ENCODE data around the gene VEGFA.

VEGFA gene

GRCh38 chr6:43769526-43770371 is at the start of gene VEGFA:
VEGFA (plus strand) TSS chr6:43770211.
- DNase-seq (ENCODE audit: low read depth): no peak

DNA sequence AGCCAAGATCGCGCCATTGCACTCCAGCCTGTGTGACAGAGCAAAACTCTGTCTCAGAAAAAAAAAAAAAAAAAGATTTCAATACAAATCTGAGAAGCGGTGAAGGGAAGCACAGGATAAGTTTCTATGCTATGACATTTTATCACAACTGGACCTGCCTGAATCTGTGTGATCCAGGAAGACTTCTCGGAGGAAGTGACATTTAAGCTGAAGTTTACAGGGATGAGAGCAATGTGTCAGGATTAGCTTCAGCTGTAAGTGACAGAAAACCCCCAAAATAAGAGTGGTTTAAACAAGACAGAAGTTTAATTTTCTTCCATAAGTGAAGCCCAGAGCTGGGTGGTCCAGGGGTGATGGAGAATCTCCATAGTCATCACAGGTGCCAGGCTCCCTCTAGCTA is 49.0 kb upstream of the VEGFA start:
- DNase-seq (ENCODE audit: low read depth): no peak

GRCh38 chr6:43722920-43723545 is 47.0 kb upstream of the VEGFA start:
- DNase-seq (ENCODE audit: low read depth): no peak

DNA sequence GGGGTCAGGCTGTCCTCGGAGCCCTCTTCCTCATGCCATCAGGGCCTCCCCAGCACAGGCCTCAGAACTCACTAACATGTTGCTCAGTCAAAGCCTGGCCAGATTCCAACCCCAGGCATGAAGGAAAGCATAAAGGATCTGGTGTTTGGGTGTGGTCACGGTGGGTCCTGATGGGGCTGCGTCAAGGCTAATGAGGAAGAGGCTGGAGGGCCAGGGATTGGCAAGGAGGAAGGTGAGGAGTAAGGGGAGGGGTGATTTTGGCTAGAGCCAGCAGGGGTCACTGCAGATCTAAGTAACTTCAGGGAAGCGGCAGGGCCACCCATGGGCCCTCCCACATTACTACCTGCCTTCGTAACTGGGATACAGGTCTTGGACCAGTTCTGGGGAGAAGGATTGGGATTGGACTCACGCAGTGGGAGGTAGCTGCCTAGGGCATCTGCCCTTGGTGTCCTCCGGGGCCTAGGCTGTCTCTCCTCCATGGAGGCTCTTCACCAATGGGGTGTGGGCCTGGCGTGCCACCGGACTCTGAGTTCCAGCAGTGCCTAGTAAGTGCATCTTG is 46.2 kb upstream of the VEGFA start:
- no peak for DNase-seq (ENCODE audit: low read depth)

DNA sequence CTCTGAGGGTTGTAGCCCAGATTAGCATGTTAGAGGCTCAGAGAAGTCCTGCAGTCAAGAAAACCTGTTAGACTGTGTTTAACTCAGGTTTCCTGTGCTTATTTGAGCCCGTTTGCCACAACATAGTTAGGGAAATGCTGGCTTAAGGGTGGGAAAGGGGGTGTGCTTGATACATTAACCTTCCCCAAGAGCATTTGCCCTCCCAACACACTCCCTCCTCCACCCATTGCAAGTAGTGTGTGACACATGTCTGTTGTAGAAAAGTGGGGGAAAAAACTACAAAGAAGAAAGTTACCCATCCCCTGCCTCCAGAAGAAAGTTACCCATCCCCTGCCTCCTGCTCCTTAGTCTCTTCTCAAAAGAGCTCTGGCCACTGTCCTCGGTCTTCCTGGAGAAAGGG is 45.7 kb upstream of the VEGFA start:
- no peak for DNase-seq (ENCODE audit: low read depth)

DNA sequence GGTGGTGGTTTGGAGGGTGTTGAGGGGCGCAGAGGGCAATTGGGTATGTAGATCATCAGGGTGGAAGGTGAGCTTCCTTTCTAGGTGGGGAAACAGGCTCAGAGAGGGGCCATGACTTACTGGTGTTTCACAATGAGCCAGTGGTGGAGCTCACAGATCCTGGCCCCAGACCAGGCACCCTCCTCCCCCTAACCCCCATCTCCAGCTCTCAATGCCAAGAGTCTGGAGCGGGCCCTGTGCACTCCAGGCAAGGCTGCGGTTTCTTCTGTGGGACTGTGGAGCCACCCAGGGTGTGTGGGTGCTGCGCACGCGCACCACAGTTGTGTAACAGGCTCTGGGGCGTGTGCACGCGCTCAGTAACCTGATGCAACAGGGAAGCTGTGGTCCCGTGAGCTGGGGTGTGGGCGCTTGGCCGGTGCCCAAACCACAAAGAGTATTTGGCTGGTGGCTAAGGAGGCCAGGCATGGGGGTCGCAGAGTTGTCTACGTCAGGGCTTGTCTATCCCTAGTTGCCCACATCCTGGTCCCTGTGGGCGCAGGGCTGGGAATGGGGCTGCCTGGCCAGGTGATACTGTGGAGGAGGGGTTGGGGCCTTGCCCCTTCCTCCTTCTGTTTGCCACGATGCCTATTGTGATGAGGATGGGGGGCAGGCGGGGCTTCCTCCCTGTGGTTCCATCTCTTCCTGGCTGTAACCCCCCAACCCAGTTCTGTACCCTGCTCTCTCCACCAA is 44.9 kb upstream of the VEGFA start:
- peak; percentile 36 for DNase-seq (ENCODE audit: low read depth)

- DNase-seq (ENCODE audit: low read depth): no peak
These were observed 44.1 kb upstream of the VEGFA start for GRCh38 chr6:43725643-43726580.

- no peak for DNase-seq (ENCODE audit: low read depth)
These were observed 42.4 kb upstream of the VEGFA start for GRCh38 chr6:43727634-43728033.

- no peak for DNase-seq (ENCODE audit: low read depth)
These were observed 41.4 kb upstream of the VEGFA start for GRCh38 chr6:43728586-43728985.

DNA sequence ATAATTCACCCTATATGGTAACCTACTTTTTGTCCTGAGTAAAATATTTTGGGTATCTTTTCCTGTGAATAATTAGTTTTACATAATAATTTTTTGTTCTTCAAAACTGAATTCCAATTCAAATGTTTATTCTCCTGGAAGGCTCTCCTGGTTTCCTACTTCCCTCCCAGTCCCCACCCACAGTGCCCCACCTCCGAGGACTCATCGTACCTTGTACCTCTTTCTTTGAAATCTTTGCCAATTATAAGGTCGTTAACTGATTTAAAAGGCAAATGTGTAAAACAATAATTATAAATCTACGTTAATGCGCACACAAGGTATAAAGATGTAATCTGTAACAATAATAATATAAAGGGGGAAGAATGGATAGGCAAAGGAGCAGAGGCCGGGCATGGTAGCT is 40.5 kb upstream of the VEGFA start:
- DNase-seq (ENCODE audit: low read depth): no peak

- no peak for DNase-seq (ENCODE audit: low read depth)
These were observed 39.4 kb upstream of the VEGFA start for GRCh38 chr6:43730634-43731033.

- DNase-seq (ENCODE audit: low read depth): no peak
These were observed 36.3 kb upstream of the VEGFA start for GRCh38 chr6:43733471-43734293.

DNA sequence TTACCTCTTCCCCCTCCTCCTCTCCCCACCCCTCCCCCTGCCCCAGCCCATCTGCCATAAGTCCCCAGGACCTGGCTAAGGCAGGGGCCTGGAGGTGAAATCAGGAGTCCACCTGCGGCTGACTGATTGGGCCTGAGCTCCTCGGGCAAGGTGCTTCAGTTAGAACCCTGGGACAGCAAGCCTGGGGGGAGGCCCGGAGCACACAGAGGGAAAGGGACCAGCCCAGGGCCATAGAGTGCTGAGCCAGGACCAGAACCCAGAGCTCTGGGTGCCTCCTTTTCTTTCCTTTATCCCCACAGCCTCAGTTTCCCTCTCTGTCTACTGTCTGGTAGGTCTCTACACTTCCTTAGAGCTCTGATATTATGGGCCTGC is 35.7 kb upstream of the VEGFA start:
- DNase-seq (ENCODE audit: low read depth): no peak

DNA sequence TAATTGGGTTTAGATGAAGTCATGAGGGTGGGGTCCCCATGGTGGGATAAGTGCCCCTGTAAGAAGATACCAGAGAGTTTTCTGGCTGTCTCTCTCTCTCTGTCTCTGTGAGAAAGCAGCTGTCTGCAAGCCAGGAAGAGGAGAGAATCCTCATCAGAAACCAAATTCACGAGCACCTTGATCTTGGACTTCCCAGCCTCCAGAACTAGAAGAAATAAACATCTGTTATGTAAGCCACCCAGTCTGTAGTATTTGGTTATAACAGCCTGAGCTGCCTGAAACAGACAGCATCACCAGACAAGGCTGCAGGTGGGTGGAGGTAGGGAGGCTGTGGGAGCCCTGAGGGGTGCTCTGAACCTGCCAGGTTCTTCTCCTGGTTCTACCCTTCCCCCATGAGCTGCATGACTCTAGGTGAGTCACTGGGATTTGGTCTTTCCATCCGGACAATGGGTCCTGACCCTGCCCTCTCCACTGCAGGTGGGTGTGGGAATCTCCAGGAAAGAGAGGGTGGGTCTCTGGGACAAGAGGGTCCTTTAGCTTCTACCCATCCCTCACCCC is 34.3 kb upstream of the VEGFA start:
- no peak for DNase-seq (ENCODE audit: low read depth)

GRCh38 chr6:43736211-43736786 is 33.7 kb upstream of the VEGFA start:
- DNase-seq (ENCODE audit: low read depth): no peak

DNA sequence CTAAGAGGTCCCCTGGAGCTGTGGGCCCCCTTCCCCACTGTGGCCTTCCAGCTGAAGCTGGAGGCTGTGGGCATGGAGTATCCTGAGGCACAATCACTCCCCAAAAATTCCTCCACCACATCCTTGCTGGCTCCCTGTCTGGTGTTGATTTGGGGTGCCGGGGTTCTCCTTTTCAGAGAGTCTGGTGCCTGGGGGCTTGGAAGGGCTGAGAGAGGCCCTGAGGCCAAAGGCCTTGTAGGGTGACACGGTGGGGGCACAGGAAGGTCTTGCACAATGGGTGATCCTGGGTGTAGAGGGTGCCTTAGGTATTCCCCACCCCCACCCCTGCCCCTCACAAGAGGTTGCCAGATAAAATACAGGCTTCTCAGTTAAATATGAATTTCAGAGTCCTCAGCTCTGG is 33.2 kb upstream of the VEGFA start:
- DNase-seq (ENCODE audit: low read depth): no peak

GRCh38 chr6:43737272-43738081 is 32.5 kb upstream of the VEGFA start:
- no peak for DNase-seq (ENCODE audit: low read depth)

DNA sequence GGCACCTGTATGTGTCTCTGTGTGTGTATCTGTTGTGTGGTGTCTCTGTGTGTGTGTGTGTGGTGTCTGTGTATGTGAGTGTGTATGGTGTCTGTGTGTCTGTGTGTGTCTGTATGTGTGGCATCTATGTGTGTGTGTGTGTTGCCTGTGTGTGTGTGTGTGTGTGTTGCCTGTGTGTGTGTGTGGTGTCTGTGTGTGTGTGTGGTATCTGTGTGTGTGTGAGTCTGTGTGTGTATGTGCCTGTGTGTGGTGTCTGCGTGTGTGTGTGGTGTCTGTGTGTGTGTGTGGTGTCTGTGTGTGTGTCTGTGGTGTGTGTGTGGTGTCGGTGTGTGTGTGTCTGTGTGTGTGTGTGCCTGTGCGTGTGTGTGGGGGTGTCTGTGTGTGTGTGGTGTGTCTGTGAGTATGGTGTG is 31.7 kb upstream of the VEGFA start:
- no peak for DNase-seq (ENCODE audit: low read depth)
